ENCODE data around the gene RAVER1. TPM values are rescaled to one million over a fixed set of nuclear protein-coding genes. Genes with fewer than 3 reads are reported as not detected.

The RAVER1 gene
- total and polyA plus RNA-seq, 9 of the 15 experiments (the other 6 are each of a cell fraction or from before 2014, with no cell fraction given) = 0.06 to 113 (median 7.0) TPM

- TF ChIP-seq GTF3C2 (IDR thresholded peaks at IDR 0.05; ENCODE audit: borderline replicate concordance, extremely low read depth, insufficient read length) (no peak), HES1 (IDR thresholded peaks at IDR 0.05; ENCODE audit: low read depth) (peak; percentile 87), BACH1 (tag; IDR thresholded peaks at IDR 0.05) (no peak), HDGF (IDR thresholded peaks at IDR 0.05) (no peak), PATZ1 (CRISPR knock-in tag; IDR thresholded peaks at IDR 0.05; ENCODE audit: borderline replicate concordance) (no peak), RNF2 (IDR thresholded peaks at IDR 0.05) (peak; percentile 16; the same call in 1 of the 2 replicates), ZNF764 (CRISPR knock-in tag; IDR thresholded peaks at IDR 0.05; ENCODE audit: low read depth) (no peak), SRF (CRISPR knock-in tag; IDR thresholded peaks at IDR 0.05) (no peak), BRD9 (IDR thresholded peaks at IDR 0.05; ENCODE audit: low read depth, partially characterized antibody) (no peak), TAF1 (IDR thresholded peaks at IDR 0.05; ENCODE audit: control insufficient read depth, extremely low read depth, insufficient read depth, low read length, severe bottlenecking) (peak; percentile 13), PPARD (CRISPR knock-in tag; IDR thresholded peaks at IDR 0.05) (no peak), ZSCAN29 (IDR thresholded peaks at IDR 0.05) (peak; percentile 68; the same call in 1 of the 2 replicates), ZNF232 (CRISPR knock-in tag; IDR thresholded peaks at IDR 0.05) (no peak), TRIM24 (IDR thresholded peaks at IDR 0.05) (0 out of 4 replicates have a peak, but pooled peaks of 1 of the 2 experiments have one; percentile 11), MAFG (tag; conservative IDR thresholded peaks at IDR 0.05) (no peak), THRAP3 (IDR thresholded peaks at IDR 0.05; ENCODE audit: borderline replicate concordance) (no peak), PRDM10 (IDR thresholded peaks at IDR 0.05; ENCODE audit: partially characterized antibody) (peak; percentile 25), ZNF766 (CRISPR knock-in tag; conservative IDR thresholded peaks at IDR 0.05) (no peak), PCBP2 (IDR thresholded peaks at IDR 0.05; ENCODE audit: low read depth, low read length, poor library complexity, severe bottlenecking) (no peak)
These were observed 44.0 kb downstream of the RAVER1 start (continued) for GRCh38 chr19:10289167-10289835.

All from K562 (cell line).